GM19324 (cell line): ENCODE data around the gene SHROOM3.
"Not testable (repeated sequence)": the region's sequence is repeated elsewhere in the genome, so short reads cannot be mapped to it uniquely, and the experiment has no call there.

Source experiments
- ATAC-seq: cut with Tn5 transposase; IDR thresholded peaks from one replicate; pipeline ENCODE4 v1.9.1; 2021; ENCODE audit warnings: mild to moderate bottlenecking, moderate library complexity; ENCODE audit not compliant: unreplicated experiment, low FRiP score

SHROOM3 gene

DNA sequence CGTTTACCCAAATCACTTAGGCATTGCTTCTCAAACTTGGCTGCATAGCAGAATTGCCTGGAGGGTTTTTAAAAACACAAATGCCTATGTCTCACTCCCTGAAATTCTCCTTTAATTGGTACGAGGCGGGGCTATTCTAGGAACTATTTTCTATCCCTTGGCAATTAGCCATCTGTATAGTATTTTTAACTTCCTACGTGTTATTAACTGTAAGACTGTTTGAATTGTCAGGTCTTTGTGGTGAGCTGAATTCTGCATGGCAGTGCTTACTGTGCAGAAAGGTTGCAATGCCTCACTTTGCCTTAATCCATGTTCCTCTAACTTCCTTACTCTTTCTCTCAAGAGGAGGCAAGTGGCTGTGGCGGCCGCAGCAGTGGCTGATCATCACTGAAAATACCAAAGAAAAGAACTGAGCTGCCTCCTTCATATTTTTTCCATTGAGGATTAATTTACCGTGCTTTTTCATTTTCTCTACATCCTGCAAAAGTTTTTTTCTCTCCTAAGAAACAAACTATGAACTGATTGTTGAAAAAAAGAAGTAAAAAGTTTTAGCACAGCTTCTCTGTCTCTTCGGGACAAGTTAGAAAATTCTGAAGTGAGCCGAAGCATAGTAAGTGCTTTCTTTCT, at the start of gene SHROOM3:
Gene SHROOM3, plus strand, starts transcription at position 329 of the 627 bp plus-strand sequence. CDS start 824 bp downstream, outside the sequence.
- no peak for ATAC-seq

DNA sequence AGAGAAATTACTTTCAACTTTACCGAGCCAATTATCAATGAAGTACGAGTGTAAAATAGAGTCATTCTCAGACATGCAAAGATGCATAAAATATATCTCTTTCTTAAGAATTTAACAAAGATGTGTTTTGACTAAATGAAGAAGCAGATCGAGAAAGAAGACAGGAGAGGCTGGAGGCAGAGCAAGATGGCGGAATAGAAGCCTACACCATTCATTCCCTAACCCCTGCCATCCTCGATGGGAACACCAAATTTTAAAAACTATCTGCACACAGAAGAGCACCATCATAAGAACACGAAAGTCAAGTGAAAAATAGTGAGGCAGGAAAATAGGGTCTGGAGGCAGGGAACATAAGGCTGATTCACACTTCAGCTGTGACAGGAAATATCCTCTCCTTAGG, 49.1 kb upstream of the SHROOM3 start:
- ATAC-seq = no peak

DNA sequence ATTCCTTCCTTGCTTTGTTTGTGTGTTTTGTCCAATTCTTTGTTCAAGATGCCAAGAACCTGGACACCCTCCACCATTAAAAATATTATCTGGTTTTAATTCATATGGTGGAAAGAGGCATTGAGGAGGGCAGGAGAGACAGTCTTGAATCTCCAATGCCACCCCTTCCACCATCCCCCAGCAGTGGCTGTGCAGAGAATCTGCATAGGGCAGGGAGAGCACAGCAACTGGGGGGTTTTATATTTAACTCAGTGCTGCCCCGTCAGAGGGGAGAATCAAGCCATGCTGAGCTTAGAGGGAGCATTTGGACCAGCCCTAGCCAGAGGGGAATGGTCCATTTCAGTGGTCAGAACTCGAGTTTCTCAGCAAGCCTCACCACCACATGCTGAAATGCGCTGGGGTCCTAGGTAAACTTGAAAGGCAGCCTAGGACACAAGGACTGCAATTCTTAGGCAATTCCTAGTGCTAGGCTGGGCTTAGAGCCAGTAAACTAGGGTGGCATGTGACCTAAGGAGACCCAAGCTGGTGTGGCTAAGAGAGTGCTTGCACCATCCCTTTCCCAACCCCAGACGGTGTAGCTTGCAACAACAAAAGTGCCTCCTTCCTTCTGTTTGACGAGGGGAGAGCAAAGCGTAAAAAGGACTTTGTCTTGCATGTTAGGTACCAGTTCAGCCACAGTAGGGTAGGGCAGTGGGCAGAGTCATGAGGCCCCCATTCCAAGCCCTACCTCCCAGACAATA, 48.3 kb upstream of the SHROOM3 start:
- no peak for ATAC-seq

- no peak for ATAC-seq
These were observed 46.7 kb upstream of the SHROOM3 start for GRCh38 chr4:76388160-76388908.

- no peak for ATAC-seq
These were observed 33.4 kb upstream of the SHROOM3 start for GRCh38 chr4:76401654-76402053.

DNA sequence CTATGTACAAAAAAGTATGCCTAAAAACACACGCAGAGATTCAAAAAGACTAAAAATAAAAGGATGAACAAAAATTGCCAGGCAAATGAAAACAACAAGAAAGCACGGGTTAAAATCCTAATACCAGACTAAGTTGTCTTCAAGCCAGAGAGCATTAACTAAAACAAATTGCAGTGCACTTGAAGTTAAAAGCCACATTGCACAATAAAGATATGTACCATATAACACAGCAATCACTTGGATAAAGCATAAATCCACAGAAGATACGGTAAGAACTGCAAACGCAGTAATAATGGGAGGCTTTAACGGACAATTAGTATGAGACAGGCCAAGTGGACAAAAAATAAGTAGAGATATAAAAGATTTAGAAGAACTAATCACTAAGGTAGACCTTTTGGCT, 28.9 kb upstream of the SHROOM3 start:
- no peak for ATAC-seq

DNA sequence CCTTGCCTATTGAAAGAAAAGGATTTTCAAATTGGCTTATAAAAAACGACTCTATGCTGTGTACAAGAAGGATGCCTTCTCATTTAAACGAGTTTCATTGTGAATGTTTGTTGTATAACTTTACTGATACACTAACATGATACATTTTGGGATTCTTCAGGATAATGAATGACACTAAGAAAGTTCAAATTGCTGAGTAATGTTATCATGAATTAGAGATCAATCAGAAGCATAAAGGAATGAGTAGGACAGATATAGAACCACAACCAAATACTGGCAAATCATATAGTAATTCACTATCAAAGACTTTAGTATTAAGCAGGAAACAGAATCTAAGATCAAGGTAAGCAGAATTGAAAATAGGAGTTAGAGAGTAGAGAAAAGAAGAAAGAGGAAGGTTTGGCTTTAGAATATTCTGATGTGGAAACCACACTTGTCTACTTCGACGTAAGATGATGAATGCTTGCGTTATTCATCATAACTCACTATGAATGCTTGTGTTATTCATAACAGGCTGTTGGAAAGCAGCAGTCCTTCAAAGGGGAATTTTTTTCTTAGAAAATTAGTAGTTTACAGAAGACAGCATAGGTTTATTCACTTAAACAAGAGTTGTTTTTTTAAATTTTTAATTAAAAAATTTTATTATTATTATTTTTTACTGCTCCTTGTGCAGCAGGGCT, 27.4 kb upstream of the SHROOM3 start:
- ATAC-seq = no peak

DNA sequence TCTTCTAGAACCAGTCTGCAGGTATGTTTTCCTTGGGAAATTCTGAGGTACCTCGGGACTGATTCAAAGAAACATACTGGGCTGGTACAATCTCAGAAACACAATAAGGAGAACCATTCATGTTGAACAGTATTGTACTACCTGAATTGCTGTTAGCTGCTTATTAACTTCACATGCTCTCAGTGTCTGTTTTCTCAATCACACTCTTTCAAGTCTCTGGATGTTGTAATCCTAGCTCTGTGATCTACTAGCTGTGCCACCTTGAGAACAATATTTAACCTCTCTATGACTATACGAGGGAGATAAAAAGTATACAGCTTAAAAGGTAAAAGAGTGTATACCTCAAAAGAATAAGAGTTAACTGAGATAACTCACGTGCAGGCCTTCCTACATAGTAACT, 24.4 kb upstream of the SHROOM3 start:
- ATAC-seq = no peak

GRCh38 chr4:76420188-76420761, 14.8 kb upstream of the SHROOM3 start:
- ATAC-seq = no peak

DNA sequence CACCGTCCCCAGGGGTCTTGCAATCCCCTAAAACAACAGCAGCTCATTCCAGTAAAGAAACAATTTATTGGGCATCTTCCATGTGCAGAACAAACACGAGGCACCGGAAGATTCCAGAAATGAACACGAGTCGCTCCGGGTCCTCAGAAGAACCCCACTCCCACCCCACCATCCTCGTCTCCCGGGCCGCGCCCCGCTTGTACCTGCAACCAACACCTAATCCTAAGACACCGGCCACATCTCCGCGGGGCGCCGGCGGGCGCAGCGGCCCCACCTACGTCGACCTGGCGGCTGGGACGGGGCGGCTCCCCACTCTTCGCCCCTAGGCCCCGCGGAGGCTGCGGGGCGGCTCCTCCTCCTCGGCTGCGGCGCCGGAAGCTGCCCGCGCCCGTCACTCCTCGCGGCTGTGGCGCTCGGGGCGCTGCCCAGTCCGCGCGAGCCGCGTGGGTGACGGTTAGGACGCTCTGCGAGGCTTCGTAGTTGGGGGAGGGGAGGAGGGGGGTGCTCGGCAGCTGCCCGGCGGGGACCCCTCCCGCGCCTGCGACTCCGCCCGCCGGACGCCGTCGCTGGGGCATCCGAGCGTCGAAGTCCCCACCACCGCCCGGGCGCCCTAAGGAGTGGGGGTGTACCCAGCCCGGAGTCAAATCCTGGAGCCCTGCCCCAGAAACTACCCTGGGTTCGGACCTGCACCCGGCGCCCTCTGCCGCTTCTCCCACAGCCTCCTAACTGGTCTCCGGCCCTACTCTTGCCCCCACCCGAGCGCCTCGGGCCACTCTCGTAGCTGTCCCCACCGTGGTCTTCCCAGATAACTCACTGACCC, 14.1 kb upstream of the SHROOM3 start, which contains the start of gene CCDC158:
Gene CCDC158, minus strand, starts transcription at position 380 of the 820 bp plus-strand sequence. CDS start 17,934 bp downstream, outside the sequence.
- ATAC-seq = no peak

GRCh38 chr4:76423159-76423558, 11.9 kb upstream of the SHROOM3 start:
- ATAC-seq = not testable (repeated sequence)

DNA sequence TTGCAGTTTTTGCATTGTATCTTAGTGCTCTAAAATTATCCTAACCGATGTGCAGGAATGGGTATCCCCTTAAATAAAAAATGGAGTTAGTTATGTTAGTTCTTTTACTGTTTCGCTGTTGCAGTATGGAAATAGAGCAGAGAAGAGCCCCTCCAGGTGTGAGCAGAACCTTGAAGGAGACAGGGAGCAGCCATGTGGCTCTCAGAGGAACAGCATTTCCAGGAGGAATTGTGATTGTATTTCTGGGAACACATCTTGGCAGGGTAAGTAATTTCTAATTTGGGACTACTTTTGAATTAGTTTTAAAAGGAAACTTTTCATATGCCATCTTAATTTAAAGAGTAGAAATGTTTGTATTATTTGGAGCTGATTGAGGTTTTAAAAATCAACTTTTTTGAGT, 8.8 kb upstream of the SHROOM3 start:
- ATAC-seq = no peak

DNA sequence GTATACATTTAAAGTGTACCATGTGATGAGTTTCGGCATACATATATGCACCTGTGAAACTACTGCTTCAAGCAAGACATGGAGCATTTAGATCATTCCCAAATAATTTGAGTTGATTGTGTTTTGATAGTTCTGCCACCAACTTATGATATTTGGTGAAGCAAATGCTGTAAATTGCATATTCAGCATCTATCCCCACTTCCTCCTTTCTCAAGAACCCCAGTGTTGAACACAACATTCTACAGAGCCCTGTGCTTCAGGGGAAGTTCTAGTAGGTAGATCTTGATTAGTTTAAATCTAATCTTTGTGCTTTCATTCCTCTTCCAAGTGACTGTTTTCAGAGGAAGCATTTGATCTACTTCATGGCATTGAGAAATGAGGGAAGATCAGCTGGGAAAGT, 5.4 kb upstream of the SHROOM3 start:
- ATAC-seq = no peak

DNA sequence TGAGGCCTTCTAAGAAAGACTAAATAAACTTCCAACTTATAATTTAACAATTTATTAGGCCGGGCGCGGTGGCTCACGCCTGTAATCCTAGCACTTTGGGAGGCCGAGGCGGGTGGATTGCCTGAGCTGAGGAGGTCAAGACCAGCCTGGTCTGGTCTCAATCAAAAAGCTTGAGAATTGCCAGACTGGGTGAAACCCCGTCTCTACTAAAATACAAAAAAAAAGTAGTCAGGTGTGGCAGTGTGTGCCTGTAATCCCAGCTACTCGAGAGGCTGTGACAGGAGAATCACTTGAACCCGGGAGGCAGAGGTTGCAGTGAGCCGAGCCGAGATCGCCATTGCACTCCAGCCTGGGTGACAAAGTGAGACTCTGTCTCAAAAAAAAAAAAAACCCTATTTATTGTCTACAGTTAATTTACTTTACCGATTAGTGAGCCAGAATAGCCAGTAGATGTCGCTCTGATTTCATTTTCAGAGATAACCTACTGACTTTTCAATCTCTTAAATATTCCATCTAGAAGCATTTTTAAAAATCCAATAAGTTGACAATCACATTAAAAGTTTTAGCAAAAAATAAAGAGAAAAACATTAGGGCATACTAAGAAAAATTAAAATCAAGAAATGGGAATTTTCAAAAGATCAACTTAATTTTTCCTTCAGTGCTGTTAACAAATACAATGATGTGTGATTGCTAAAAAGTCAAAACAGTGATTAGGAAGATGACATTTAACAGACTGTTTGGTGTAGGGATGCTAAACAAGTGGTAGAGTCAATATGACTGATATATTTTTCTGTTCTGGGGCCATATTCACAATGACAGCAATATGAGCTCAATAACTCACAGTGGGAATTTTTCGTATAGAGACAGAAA, 4.3 kb upstream of the SHROOM3 start:
- ATAC-seq = no peak

- no peak for ATAC-seq
These were observed 695 bp downstream of the SHROOM3 start for GRCh38 chr4:76435528-76436319.

DNA sequence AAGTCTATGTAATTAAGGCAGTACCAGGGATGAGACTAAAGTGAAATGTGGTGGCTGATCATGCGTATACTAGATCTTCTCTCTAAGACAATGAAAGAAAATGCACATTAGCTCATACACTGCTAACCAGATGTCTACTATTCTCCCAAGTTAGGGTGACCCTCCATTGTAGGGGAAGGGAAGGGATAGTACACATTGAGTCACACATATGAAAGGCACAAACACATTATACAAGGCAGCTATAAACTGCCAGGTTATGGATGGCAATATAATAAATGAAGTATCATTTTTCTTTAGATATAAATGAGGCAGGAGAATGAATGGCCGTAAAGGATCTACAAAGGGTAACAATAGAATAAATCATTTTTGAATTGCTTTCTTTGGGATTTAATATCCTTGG, 4.5 kb downstream of the SHROOM3 start:
- ATAC-seq = no peak

- no peak for ATAC-seq
These were observed 6.9 kb downstream of the SHROOM3 start for GRCh38 chr4:76441881-76442280.

- ATAC-seq = no peak
These were observed 7.8 kb downstream of the SHROOM3 start for GRCh38 chr4:76442807-76443206.
